ENCODE measurements around the gene TMA7B.
"Not testable (repeated sequence)": the region's sequence is repeated elsewhere in the genome, so short reads cannot be mapped to it uniquely, and the experiment has no call there.

The TMA7B gene

GRCh38 chr22:39985383-39986035 is 25.3 kb downstream of the TMA7B start:
- DNase-seq, result no peak

GRCh38 chr22:39988386-39989114 is 28.4 kb downstream of the TMA7B start:
- DNase-seq, result no peak

GRCh38 chr22:39989633-39990032 is 29.4 kb downstream of the TMA7B start:
- DNase-seq, result no peak

- no peak for DNase-seq
These were observed 30.5 kb downstream of the TMA7B start for GRCh38 chr22:39990686-39991085.

GRCh38 chr22:39991159-39991860 is 31.1 kb downstream of the TMA7B start:
- DNase-seq, result no peak

GRCh38 chr22:39992088-39992826 is 32.1 kb downstream of the TMA7B start:
- DNase-seq, result no peak

GRCh38 chr22:39992894-39993293 is 32.7 kb downstream of the TMA7B start:
- DNase-seq, result not testable (repeated sequence)

- DNase-seq, result peak; percentile 41
These were observed 33.9 kb downstream of the TMA7B start for GRCh38 chr22:39994041-39994565.

GRCh38 chr22:39994566-39995392 is 34.6 kb downstream of the TMA7B start, which contains the start of gene FAM83F:
TSS of gene FAM83F (plus strand) at chr22:39994954. CDS start at chr22:39995043, 89 bp downstream.
- no peak for DNase-seq

GRCh38 chr22:39995393-39996252 is 35.4 kb downstream of the TMA7B start:
- DNase-seq, result no peak

GRCh38 chr22:39996732-39997131 is 36.5 kb downstream of the TMA7B start:
- DNase-seq, result no peak

- no peak for DNase-seq
These were observed 37.2 kb downstream of the TMA7B start for GRCh38 chr22:39997421-39997820.

GRCh38 chr22:39997939-39998726 is 37.9 kb downstream of the TMA7B start:
- no peak for DNase-seq

GRCh38 chr22:39999144-39999757 is 39.1 kb downstream of the TMA7B start:
- no peak for DNase-seq

- no peak for DNase-seq
These were observed 40.0 kb downstream of the TMA7B start for GRCh38 chr22:40000171-40000570.

- DNase-seq, result no peak
These were observed 40.9 kb downstream of the TMA7B start for GRCh38 chr22:40001106-40001505.

GRCh38 chr22:40001800-40002577 is 41.8 kb downstream of the TMA7B start:
- no peak for DNase-seq

- DNase-seq, result no peak
These were observed 42.9 kb downstream of the TMA7B start for GRCh38 chr22:40002935-40003715.
